Heart left ventricle (tissue), 16 donors: ENCODE measurements around the gene LCN2. TPM values are rescaled to one million over a fixed set of nuclear protein-coding genes. Genes with fewer than 3 reads are reported as not detected.
A peak's percentile ranks its signal among the peaks of the same experiment; 100 is the strongest.

ENCODE experiments used
- ATAC-seq, 4 donors: fragments of 200-7000 bp; cut with Tn5 transposase; one replicate each; pipeline ENCODE4 v1.9.1; 2020 to 2022; ENCODE audit warnings: moderate library complexity in 4 of 4, mild to moderate bottlenecking in 3 of 4, moderate number of reproducible peaks in 1 of 4
- DNase-seq, 5 donors: peaks; one replicate each; pipeline ENCODE4 v3.0.0-alpha.2; 2020
- H3K27ac ChIP-seq, 12 donors: fragments of 200-600 bp; sonication (generic) in 4 of 12; one replicate each; pipeline versions ENCODE4 v1.5.0 to v1.8.0; 2016 to 2022; ENCODE audit warnings: mild to moderate bottlenecking in 2 of 12
- H3K27me3 ChIP-seq, 9 donors: fragments of 200-600 bp; sonication (generic) in 2 of 9; one replicate each; pipeline versions ENCODE4 v1.5.1 to v1.8.0; 2016 to 2022; ENCODE audit warnings: mild to moderate bottlenecking in 3 of 9
- H3K36me3 ChIP-seq, 9 donors: fragments of 200-600 bp; sonication (generic) in 2 of 9; one replicate each; pipeline versions ENCODE4 v1.5.0 to v1.8.0; 2018 to 2022; ENCODE audit warnings: mild to moderate bottlenecking in 2 of 9
- H3K4me1 ChIP-seq, 12 donors: fragments of 200-600 bp; sonication (generic) in 4 of 12; one replicate each; pipeline versions ENCODE4 v1.5.0 to v1.8.0; 2016 to 2022; ENCODE audit warnings: mild to moderate bottlenecking in 3 of 12
- H3K4me3 ChIP-seq, 12 donors: fragments of 200-600 bp; sonication (generic) in 4 of 12; one replicate each; pipeline versions ENCODE4 v1.5.0 to v1.8.0; 2017 to 2022; ENCODE audit warnings: mild to moderate bottlenecking in 9 of 12, moderate library complexity in 4 of 12
- H3K9me3 ChIP-seq, 12 donors: fragments of 200-600 bp; sonication (generic) in 4 of 12; one replicate each; pipeline versions ENCODE4 v1.5.0 to v1.8.0; 2016 to 2022; ENCODE audit warnings: mild to moderate bottlenecking in 1 of 12
- POLR2A ChIP-seq, 2 donors: fragments of 450-650 bp; IDR thresholded peaks; one replicate each; pipeline ENCODE4 v1.6.1; 2017; ENCODE audit warnings: antibody characterized with exemption in 2 of 2, mild to moderate bottlenecking in 2 of 2, moderate library complexity in 2 of 2
- WGBS, 4 donors: extraction: QIAGEN DNeasy Blood & Tissue Kit in 2 of 4; methylation state at CpG; one replicate each; pipeline versions ENCODE4 v1.1.5 to v1.1.7; 2013 to 2018; 5-methylcytosine and 5-hydroxymethylcytosine counted together
- intact Hi-C, 10 donors: fragments of 100-400 bp; cut with DNase I; formaldehyde crosslinking; loops; one replicate each; pipeline versions ENCODE4 v1.11.1 to v1.14.2; 2022
- polyA plus RNA-seq, 2 donors: library from polyadenylated mRNA; stranded (reverse); fragments of 200-250 nt; gene quantifications; one replicate each; pipeline ENCODE4 v1.2.3, GENCODE V29; 2013
- total RNA-seq, 9 donors: library from RNA; depleted of rRNA in 2 of 9; stranded (reverse); fragments of >200 nt in 2 of 9; fragmentation: NEBNext Ultra II Directional in 3 of 9; extraction: Animal tissue kit (Norgen Biotek cat#: 25700) in 3 of 9; gene quantifications; one replicate each; pipeline versions ENCODE4 v1.1.0 to v1.2.4, GENCODE V29; 2016 to 2023
- TF ChIP-seq, protein P1 (sequence below), 12 donors: fragments of 200-600 bp; sonication (generic) in 4 of 12; IDR thresholded peaks; one replicate each; pipeline versions ENCODE4 v1.5.0 to v1.8.0; 2018 to 2022; ENCODE audit warnings: antibody characterized with exemption in 12 of 12, mild to moderate bottlenecking in 5 of 12
- donor health status: ischemic (EF 13 %, LVEDD 7.1; RV severe dilation, severe dysfunction).
- donor health status: healthy with polysubstance abuse.
- donor health status: DM: no; HTN: yes; CAD: no.
- donor health status: DM: no; HTN: no; CAD: no.
- donor health status: ischemic (EF 25% LVEDD 6.9; RV normal size, moderate dysfunction).
- donor health status: ischemic (EF 25% LVEDD 5.7; RV mildly dilated, moderate dysfunction).
- donor health status: healthy.
- donor health status: DM: yes; HTN: yes; CAD: no.
- donor health status: ischemic (EF 35%, LVEDD 5.7; RV mildly dilated, moderate dysfunction).
- donor health status: nonischemic (EF 11% LVEDD 7.7; RV severe dilation, severe dysfunction).
- donor health status: DM: yes; HTN: yes; CAD: no.
- donor health status: PGD.
- donor health status: ischemic (EF 29% LVEDD 5.4; RV normal size, mild dysfunction).
- donor health status: nonischemic (EF 23%, LVEDD 6.1; RV moderate dilation, normal function).

The LCN2 gene
- total and polyA plus RNA-seq, 11 donors = 1.1 to 5.8 TPM; not detected in 9

DNA sequence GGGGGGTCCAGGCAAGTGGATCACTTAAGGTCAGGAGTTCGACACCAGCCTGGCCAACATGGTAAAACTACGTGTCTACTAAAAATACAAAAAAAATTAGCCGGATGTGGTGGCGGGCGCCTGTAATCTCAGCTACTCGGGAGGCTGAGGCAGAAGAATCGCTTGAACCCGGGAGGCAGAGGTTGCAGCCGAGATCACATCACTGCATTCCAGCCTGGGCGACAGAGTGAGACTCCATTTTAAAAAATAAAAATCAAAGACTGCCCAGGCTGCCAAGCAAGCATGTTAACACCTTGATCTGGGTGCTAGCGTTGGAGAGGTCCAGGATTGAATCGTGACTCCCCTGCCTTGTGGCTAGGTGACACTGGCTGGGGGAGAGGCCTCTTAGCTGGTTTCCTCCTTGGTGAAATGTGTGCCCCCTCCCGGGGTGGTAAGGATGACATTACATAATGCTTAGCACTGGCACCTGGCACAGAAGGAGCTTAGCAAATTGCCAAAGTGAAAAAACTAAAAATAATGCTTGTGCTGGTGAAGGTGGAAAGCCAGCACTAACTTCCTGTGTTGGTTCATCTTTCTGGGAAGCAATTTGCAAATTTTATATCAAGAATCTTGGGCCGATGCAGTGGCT, 44.3 kb downstream of the LCN2 start:
- peaks cover 0 to 18% (median 12%) of the 10 kb centered on the region in 9 donors for H3K36me3 ChIP-seq
- 81 to 88% (median 83%) methylated on average over 14 of the region's 14 CpGs for WGBS, 4 donors
- H3K9me3 ChIP-seq = no peaks in the 10 kb centered on the region
- peak overlapping the region in 4 of 12 donors; percentile 80 to 98 (median 94) for H3K4me3 ChIP-seq
- no peak for TF ChIP-seq POLR2A (IDR thresholded peaks at IDR 0.05)
- TF ChIP-seq, protein P1, sequence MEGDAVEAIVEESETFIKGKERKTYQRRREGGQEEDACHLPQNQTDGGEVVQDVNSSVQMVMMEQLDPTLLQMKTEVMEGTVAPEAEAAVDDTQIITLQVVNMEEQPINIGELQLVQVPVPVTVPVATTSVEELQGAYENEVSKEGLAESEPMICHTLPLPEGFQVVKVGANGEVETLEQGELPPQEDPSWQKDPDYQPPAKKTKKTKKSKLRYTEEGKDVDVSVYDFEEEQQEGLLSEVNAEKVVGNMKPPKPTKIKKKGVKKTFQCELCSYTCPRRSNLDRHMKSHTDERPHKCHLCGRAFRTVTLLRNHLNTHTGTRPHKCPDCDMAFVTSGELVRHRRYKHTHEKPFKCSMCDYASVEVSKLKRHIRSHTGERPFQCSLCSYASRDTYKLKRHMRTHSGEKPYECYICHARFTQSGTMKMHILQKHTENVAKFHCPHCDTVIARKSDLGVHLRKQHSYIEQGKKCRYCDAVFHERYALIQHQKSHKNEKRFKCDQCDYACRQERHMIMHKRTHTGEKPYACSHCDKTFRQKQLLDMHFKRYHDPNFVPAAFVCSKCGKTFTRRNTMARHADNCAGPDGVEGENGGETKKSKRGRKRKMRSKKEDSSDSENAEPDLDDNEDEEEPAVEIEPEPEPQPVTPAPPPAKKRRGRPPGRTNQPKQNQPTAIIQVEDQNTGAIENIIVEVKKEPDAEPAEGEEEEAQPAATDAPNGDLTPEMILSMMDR (IDR thresholded peaks at IDR 0.05) = no peak
- H3K27ac ChIP-seq = peak overlapping the region in 9 of 12 donors; percentile 30 to 93 (median 90)
- DNase-seq (no peak), ATAC-seq (no peak)
- H3K27me3 ChIP-seq = no peaks in the 10 kb centered on the region
- H3K4me1 ChIP-seq = peaks cover 7 to 31% (median 18%) of the 10 kb centered on the region in 12 donors
- intact Hi-C loops = loop anchor here in 2 of 10 donors (5.0 to 10.0 kb wide), 2 partner anchors 151 to 434 kb away; partner anchors contain the start of gene SLC27A4 (in 1 of the 2)

DNA sequence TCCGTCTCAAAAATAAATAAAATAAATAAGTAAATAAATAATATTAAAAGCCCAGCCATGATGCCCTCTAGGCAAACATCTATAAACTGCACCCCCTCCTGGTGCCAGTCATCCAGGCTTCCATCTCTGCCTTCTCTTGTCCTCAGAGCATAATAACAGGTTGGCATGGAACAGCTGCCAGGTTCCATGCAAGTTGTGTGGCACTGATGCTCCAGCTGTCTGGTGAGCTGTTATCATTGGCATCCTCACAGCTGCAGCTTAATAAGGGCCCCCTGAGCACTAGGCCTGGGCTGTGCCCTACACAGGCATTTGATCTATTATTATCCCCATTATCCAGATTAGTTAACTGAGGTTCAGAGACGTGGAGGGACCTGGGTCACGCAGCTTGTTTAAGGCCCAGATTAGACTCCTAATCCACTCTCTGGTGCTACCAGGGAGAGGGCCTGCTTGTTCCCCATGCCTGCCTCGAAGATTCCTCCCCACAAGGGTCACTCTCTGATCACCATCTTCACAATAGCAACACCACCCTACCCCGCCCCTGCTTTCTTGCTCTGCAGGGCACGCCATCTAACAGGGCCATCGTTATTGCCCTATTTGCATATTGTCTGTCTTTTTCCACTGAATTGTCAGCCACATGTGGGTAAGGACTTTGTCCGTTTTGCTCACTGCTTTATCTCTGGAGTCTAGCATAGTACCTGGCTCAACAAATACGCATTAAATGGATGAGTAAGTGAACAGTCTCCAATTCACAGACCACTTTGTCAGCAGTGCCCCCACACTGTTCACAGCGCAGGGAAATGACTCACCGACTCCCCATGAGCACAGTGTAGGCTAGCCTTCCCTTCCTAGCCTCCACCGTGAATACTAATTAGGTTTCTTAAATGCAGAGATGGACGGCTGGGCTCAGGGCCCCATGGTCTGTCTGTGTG, 52.5 kb downstream of the LCN2 start:
- intact Hi-C loops = loop anchor here in 2 of 10 donors (10.0 kb wide), 2 partner anchors 53 to 143 kb away; partner anchors contain the start of gene SLC27A4 (in 1 of the 2)
- no peak for ATAC-seq
- Histone ChIP-seq H3K9me3 (no peaks in the 10 kb centered on the region), H3K27ac (no peak overlapping the region), H3K4me1 (peaks cover 0 to 19% (median 8%) of the 10 kb centered on the region in 12 donors), H3K4me3 (no peak overlapping the region), H3K36me3 (no peaks in the 10 kb centered on the region), H3K27me3 (peaks cover 0 to 14% (median 6%) of the 10 kb centered on the region in 9 donors)
- WGBS, 4 donors = 85 to 89% (median 88%) methylated on average over 12 to 13 of the region's 13 CpGs
- peak in 1 of 5 donors; percentile 21 for DNase-seq
- TF ChIP-seq, protein P1 (IDR thresholded peaks at IDR 0.05) = no peak
- TF ChIP-seq POLR2A (IDR thresholded peaks at IDR 0.05) = no peak

DNA sequence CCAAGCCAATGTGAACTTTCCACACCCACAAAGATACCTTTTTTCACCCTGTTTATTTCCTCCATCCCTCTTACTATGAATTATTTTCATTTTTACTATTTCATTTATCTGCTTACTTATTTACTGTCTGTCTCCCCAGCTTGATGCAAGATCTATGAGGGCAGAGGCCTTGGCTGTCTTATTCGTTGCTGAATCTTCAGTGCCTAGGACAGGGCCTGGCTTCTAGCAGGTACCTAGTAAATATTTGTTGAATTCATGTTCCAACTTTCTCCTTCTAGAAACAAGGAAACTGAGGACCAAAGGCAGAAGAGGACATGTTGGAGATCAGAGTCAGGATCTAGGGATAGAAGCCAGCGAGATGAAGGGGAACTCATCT, 53.4 kb downstream of the LCN2 start:
- H3K36me3 ChIP-seq = no peaks in the 10 kb centered on the region
- peaks cover 0 to 19% (median 8%) of the 10 kb centered on the region in 12 donors for H3K4me1 ChIP-seq
- peak overlapping the region in 7 of 12 donors; percentile 50 to 84 (median 75) for H3K4me3 ChIP-seq
- H3K27me3 ChIP-seq = peaks cover 0 to 14% (median 6%) of the 10 kb centered on the region in 9 donors
- 12 to 24% (median 17%) methylated on average over 2 of the region's 2 CpGs for WGBS, 4 donors
- intact Hi-C loops = loop anchor here in 2 of 10 donors (10.0 kb wide), 2 partner anchors 52 to 142 kb away; partner anchors contain the start of gene SLC27A4 (in 1 of the 2)
- peak overlapping the region in 1 of 12 donors; percentile 62 for H3K27ac ChIP-seq
- no peaks in the 10 kb centered on the region for H3K9me3 ChIP-seq
- no peak for ATAC-seq
- TF ChIP-seq, protein P1 (IDR thresholded peaks at IDR 0.05) = no peak
- TF ChIP-seq POLR2A (IDR thresholded peaks at IDR 0.05) = no peak
- DNase-seq = no peak

Other genes with a start within 250 kb of the LCN2 start
- gene ST6GALNAC6, start 249.8 kb upstream of the LCN2 start, total RNA-seq = 10 to 100 TPM; 28.4 to 75.9 (median 45.6) TPM
- gene ST6GALNAC6, start 249.8 kb upstream of the LCN2 start, polyA plus RNA-seq = 10 to 100 TPM; 35.7 to 37.5 TPM
- gene ST6GALNAC4, start 232.4 kb upstream of the LCN2 start, total RNA-seq = 10 to 100 TPM; 28.3 to 66.1 (median 42.6) TPM
- 10 to 100 TPM; 17.0 to 72.0 TPM for gene ST6GALNAC4, start 232.4 kb upstream of the LCN2 start, polyA plus RNA-seq
- gene PIP5KL1, start 218.7 kb upstream of the LCN2 start, total RNA-seq = under 1 TPM in 7 of 9 donors, not detected in 2; 0.33 to 0.77 (median 0.51) TPM
- under 1 TPM; 0.12 to 0.15 TPM for gene PIP5KL1, start 218.7 kb upstream of the LCN2 start, polyA plus RNA-seq
- gene DPM2, start 211.6 kb upstream of the LCN2 start, total RNA-seq = 10 to 100 TPM in 7 of 9 donors, 1 to 10 TPM in 2; 7.2 to 19.5 (median 11.7) TPM
- gene DPM2, start 211.6 kb upstream of the LCN2 start, polyA plus RNA-seq = 10 to 100 TPM; 15.3 to 31.7 TPM
- 10 to 100 TPM in 7 of 9 donors, 1 to 10 TPM in 2; 5.4 to 45.2 (median 24.1) TPM for gene EEIG1, start 168.5 kb upstream of the LCN2 start, total RNA-seq
- gene EEIG1, start 168.5 kb upstream of the LCN2 start, polyA plus RNA-seq = 10 to 100 TPM in 1 of 2 donors, 1 to 10 TPM in 1; 9.2 to 10.4 TPM
- gene NAIF1, start 82.1 kb upstream of the LCN2 start, total RNA-seq = 1 to 10 TPM; 3.5 to 8.9 (median 7.2) TPM
- gene NAIF1, start 82.1 kb upstream of the LCN2 start, polyA plus RNA-seq = 1 to 10 TPM; 4.0 to 5.0 TPM
- 10 to 100 TPM in 3 of 9 donors, 1 to 10 TPM in 6; 3.2 to 15.1 (median 6.7) TPM for gene SLC25A25, start 81.2 kb upstream of the LCN2 start, total RNA-seq
- 1 to 10 TPM; 1.7 to 8.8 TPM for gene SLC25A25, start 81.2 kb upstream of the LCN2 start, polyA plus RNA-seq
- gene PTGES2, start 21.7 kb upstream of the LCN2 start, total RNA-seq = 100 to 1,000 TPM; 116 to 166 (median 139) TPM
- gene PTGES2, start 21.7 kb upstream of the LCN2 start, polyA plus RNA-seq = 100 to 1,000 TPM; 143 to 179 TPM
- 100 to 1,000 TPM in 2 of 9 donors, 10 to 100 TPM in 7; 29.9 to 280 (median 46.4) TPM for gene BBLN, start 10.8 kb downstream of the LCN2 start, total RNA-seq
- 100 to 1,000 TPM in 1 of 2 donors, 10 to 100 TPM in 1; 47.3 to 122 TPM for gene BBLN, start 10.8 kb downstream of the LCN2 start, polyA plus RNA-seq
- gene CIZ1, start 42.1 kb downstream of the LCN2 start, total RNA-seq = 100 to 1,000 TPM in 1 of 9 donors, 10 to 100 TPM in 8; 42.6 to 101 (median 79.3) TPM
- gene CIZ1, start 42.1 kb downstream of the LCN2 start, polyA plus RNA-seq = 10 to 100 TPM; 43.7 to 53.8 TPM
- 10 to 100 TPM in 1 of 9 donors, 1 to 10 TPM in 8; 1.6 to 17.2 (median 3.6) TPM for gene DNM1, start 53.9 kb downstream of the LCN2 start, total RNA-seq
- gene DNM1, start 53.9 kb downstream of the LCN2 start, polyA plus RNA-seq = 1 to 10 TPM; 2.2 to 7.7 TPM
- 100 to 1,000 TPM in 1 of 9 donors, 10 to 100 TPM in 8; 68.5 to 122 (median 87.4) TPM for gene GOLGA2, start 126.6 kb downstream of the LCN2 start, total RNA-seq
- gene GOLGA2, start 126.6 kb downstream of the LCN2 start, polyA plus RNA-seq = 100 to 1,000 TPM in 1 of 2 donors, 10 to 100 TPM in 1; 77.7 to 144 TPM
- gene SWI5, start 126.8 kb downstream of the LCN2 start, total RNA-seq = 10 to 100 TPM; 10.8 to 23.9 (median 18.7) TPM
- 10 to 100 TPM; 25.8 to 30.6 TPM for gene SWI5, start 126.8 kb downstream of the LCN2 start, polyA plus RNA-seq
- gene TRUB2, start 173.0 kb downstream of the LCN2 start, total RNA-seq = 10 to 100 TPM; 12.9 to 49.7 (median 34.5) TPM
- gene TRUB2, start 173.0 kb downstream of the LCN2 start, polyA plus RNA-seq = 10 to 100 TPM; 25.3 to 25.6 TPM
- gene COQ4, start 173.4 kb downstream of the LCN2 start, total RNA-seq = 10 to 100 TPM; 19.0 to 43.2 (median 29.8) TPM
- gene COQ4, start 173.4 kb downstream of the LCN2 start, polyA plus RNA-seq = 10 to 100 TPM; 32.2 to 38.1 TPM
- gene SLC27A4, start 191.1 kb downstream of the LCN2 start, total RNA-seq = 10 to 100 TPM; 10.7 to 36.1 (median 17.8) TPM
- gene SLC27A4, start 191.1 kb downstream of the LCN2 start, polyA plus RNA-seq = 10 to 100 TPM; 25.9 to 48.8 TPM
- 10 to 100 TPM; 34.4 to 55.5 (median 45.4) TPM for gene URM1, start 221.9 kb downstream of the LCN2 start, total RNA-seq
- gene URM1, start 221.9 kb downstream of the LCN2 start, polyA plus RNA-seq = 10 to 100 TPM; 30.2 to 85.6 TPM